KBM-7 (cell line): ENCODE results near the gene WDR74.

ENCODE experiments used
- DNase-seq: peaks from one replicate; pipeline ENCODE4 v3.0.0-alpha.2; 2015
- in situ Hi-C: fragments of 300-500 bp; cut with MboI; formaldehyde crosslinking; loops from 2 replicates; pipeline ENCODE4 v1.14.3; 2020; ENCODE audit warnings: low sequenced_read_pairs, low pct_unique_long_range_greater_than_20kb, mixed read lengths

Gene WDR74

DNA sequence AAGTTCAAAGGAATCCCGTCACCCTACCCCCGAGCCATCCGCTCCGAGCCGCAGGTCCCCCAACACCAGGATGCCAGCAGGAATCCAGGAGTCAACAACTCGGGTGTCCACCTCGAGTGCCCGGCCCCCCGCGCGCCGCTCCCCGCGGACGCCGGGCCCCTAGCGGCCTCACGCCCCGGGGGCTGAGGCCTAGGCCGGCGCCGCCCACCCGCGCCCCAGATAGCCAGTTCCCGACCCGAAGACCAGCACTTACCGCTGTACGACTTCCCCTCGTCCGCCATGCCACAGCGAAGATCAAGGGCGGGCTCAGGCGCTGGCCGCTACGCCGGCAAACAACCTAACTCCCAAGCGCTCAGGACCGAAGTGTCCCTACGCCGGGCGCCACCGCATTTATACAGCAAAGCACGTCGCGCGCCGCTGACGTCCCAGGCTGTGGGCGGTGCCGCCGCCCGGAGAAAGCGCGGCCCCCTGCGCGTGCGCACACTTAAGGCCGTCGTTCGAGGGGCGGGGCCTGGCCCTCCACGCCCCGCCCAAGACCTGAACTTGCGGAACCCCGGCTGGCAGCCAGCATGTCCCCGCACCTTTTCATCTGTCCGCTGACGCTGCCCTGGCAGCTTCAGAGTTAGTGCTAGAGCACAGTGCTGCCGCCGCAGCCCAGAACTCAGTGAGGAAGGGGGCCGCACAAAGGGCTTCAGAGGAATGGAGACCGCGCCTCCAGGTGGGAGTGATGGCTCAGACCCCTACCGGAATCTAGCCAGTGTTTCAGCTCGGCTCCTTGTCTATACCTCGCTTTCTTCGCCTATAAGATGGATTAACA lies 34.1 kb downstream of the WDR74 start, which contains the start of gene NXF1:
Gene NXF1, minus strand, starts transcription at position 365 of the 817 bp plus-strand sequence. Its CDS starts 84 bp downstream, at position 281.
- DNase-seq: peak; percentile 97
- in situ Hi-C loops: no loop called here

DNA sequence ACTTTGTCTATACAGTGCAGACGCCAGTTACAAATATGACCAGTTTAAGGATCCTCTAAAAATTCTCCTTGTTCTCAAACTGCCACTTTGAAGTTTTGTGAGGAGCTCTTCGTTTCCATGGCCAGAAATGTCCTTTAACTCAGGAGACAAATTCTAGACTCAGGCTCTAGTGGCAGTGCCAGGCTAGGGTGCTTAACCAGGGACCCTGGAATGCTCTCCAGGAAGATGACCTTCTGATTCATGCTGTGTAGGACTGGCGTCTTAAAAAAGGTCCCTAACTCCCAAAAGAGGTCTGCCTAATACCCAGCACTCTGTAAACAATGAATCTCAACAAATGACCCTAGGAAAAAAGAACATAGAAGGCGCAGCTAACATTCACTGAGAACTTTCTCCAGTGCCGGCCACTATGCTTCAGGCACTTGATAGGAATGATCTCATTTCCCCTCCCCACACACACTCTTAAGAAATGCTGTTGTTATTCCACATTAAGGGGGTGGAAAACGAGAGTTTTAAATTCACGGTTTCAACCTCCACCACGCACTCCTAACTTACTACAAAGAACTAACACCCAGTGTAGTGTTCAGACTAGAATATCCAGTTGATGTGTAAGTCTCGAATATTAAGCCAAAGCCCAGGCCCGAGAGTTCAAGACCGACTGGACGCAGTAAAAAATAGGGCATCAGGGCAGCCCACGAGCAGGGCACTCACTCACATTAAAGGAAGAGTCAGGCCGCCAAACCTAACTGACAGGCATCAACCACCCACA lies 34.9 kb downstream of the WDR74 start:
- in situ Hi-C loops: no loop called here
- DNase-seq: peak; percentile 29

DNA sequence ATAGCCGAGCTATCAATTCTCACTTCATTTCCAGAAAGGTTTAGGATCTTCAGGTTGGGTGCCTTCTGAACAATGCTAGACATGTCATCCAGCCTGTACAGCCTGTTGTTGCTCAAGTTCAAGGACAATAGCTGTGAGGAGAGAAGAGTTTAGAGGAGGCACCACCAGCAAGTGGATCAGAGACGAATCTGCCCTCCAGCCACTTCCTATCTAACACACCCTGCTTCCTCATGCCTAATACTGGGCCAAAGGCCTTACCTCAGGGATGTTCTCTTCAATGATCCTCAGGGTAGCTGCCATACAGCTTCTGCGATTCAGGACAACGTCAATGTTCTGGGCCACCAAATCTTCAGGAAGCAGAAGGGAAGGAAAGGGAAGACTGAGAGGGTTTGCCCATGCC lies 38.3 kb downstream of the WDR74 start:
- DNase-seq: no peak
- in situ Hi-C loops: no loop called here

DNA sequence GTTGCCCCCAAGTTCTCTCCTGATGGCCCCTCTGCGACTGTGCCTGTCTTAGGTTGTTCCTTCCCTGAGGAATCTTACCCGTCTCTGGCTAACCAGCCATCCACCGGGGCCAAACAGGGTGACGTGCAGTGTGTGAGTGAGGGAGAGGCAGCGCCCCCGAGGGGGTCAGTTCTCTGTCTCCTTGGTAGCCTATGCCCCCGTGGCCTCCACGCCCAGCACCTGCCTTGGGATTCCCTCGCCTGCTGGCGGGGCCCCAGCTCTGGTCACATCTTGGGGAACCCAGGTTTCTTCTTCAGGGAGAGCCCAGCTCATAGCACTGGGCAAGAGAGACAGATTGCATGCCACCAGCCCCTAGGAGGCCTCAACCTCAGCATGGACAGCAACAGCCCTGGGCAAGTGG lies 39.9 kb downstream of the WDR74 start:
- DNase-seq: no peak
- in situ Hi-C loops: no loop called here

DNA sequence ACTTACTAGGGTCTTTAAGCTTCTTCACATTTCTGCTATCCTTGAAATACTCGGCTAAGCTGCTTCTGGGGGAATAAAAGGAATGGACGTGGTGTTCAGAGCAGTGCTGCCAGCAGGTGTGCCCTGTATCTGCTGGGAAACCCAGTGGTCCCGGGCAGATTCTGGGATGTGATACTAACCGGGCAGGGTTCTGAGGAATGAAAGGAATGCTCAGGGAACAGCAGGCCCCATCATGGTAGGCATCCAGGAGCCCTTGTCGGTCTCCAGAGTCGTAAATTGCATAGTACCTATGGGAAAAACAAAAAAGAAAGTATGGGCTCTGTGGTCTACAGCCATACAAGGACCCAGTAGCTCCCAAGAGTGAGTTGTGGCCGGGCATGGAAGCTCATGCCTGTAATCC lies 43.1 kb downstream of the WDR74 start:
- in situ Hi-C loops: no loop called here

DNA sequence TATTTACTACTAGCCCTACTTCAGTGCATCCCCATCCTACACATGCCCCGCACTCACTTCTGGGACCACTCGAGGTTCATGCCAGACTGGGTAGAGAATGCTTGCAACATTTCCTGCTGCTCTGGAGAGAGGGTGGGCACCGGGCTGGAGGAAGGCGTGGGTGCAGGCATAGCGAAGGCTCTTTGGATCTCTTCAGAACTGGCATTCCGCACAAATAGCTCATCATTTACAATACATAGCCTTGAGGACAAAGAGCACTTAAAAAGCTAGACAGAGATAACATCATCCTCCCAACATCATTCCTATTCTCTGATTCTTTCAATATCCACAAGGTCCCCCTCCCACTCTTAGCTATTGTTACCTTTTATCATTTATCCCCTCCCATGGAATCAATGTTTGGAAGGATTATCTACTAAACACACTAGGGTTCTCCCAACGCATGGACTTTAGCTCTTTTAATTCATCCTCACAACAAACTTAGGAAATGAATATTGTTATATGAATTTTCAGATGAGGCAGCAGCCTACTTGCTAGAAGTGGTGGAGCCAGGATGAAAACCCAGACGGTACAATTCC lies 45.1 kb downstream of the WDR74 start:
- DNase-seq: no peak
- in situ Hi-C loops: no loop called here

More for the DNA sequence above, 43.1 kb downstream of the WDR74 start:
- DNase-seq: no peak

DNA sequence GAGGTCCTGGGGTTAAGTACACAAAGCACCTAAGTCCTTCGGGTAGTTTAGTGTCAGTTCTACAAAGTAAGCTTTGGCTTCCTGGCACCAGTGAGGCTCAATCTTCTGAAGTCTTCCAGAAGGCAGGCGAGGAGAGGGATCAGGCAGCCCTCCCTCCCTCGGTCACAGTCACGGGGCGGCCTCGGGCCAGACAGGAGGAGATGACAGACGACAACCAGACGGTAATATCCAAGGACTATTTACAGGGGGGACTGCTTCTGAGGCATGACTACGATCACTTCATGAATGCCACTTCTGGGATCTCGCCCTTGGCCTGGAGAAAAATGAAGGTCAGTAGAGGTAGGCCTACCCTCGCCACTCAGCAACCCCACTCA lies 47.2 kb downstream of the WDR74 start:
- in situ Hi-C loops: no loop called here
- no peak for DNase-seq

DNA sequence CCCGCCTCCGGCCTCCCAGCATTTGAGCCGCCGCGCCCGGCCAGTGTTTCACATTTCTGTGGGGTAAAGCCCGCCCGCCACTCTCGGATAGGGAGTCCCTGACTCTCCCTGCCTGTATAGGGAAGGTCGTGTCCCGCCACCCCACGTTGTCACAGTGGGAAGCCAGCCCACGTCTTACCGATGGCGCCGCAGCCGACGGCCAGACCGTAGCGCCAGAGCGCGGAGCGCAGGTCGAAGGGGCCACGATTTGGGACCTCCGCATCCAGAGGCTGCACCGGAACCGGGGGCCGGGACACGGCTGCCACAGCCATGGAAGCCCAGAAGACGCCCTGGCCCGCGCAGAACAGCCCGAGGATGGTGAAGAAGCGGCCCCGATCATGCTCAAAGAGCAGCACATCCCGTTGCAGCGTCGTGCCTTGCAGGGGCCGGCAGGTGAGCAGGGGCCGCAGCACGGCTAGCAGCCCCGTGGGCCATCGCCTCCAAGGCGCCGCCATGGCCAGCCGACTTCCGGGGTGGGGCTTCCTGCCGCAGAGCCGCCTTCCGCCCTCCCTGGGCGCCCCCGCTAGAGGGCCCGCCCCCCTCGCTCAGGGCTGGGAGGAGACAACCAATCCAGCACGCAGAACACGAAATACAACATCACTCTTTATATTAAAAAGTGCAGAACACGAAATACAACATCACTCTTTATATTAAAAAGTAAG lies 47.7 kb downstream of the WDR74 start, which contains the start of gene TMEM223:
Gene TMEM223, minus strand, starts transcription at position 506 of the 701 bp plus-strand sequence. Its CDS starts 12 bp downstream, at position 494.
- in situ Hi-C loops: no loop called here
- DNase-seq: peak; percentile 87

DNA sequence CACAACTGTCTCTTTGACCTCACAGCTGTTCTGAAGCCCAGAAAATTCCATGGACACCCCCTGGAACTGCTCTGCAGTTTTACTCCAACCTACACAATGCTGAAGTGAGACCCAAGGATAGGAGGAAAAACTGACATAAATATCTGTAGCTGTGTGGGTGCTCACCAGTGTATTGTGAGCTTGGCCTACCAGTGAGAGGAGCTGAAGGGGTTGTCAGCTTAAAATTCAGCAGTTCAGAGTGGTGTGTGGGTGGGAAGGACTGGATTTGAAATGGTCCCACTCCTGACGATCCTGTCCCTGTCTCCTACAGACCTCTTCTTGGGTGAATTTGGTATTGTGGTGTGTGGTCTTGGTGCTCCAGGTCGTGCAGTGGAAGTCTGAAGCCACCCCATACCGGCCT lies 49.8 kb downstream of the WDR74 start:
- in situ Hi-C loops: no loop called here
- no peak for DNase-seq

DNA sequence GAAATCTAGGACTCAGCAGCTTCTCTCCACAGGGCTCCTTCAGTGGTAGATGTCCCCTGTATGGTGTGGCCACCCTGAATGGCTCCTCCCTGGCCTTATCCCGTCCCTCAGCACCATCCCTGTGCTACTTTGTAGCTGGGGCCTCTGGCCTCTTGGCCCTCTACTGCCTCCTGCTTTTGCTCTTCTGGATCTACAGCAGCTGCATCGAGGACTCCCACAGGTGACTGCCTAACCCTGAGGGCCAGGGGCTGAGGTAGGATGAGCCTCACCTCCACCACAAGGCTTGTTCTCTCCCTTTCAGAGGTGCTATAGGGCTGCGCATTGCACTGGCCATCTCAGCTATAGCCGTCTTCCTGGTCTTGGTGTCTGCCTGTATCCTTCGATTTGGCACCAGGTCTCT lies 50.4 kb downstream of the WDR74 start:
- DNase-seq: no peak
- in situ Hi-C loops: no loop called here

DNA sequence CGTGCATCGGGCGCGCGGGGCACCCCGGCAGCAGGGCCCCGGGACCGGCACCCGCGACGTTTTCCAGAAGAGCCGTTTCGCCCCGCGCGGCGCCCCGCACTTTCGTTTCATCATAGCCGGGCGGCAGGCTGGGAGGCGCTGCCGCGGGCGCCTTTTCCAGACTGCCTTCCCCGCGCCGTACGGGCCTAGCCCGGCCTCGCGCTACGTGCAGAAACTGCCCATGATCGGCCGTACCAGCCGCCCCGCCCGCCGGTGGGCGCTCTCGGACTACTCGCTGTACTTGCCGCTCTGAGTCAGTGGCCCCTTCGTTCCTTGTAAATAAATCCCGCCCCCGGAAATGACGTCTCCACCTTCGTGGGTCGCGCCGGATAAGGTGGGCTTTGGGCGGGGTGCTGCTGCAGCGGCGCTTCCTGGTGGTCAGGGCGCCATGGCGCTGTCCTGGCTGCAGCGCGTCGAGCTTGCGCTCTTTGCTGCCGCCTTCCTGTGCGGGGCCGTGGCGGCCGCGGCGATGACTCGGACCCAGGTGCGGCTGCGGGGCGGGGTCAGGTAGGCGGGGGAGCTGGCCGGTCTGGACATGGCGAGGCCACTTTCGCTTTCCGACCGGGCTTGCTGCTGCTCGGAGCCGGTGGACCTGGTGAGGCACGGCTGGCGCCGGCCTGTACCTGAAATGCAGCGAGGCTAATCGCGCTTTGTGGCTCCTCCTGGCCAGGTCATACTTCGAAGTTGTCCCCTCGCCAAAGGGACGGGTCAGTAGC lies 52.2 kb downstream of the WDR74 start, which contains the start of gene TMEM179B:
Gene TMEM179B, plus strand, starts transcription at position 398 of the 755 bp plus-strand sequence. Its CDS starts 30 bp downstream, at position 428.
- in situ Hi-C loops: no loop called here
- peak; percentile 97 for DNase-seq

DNA sequence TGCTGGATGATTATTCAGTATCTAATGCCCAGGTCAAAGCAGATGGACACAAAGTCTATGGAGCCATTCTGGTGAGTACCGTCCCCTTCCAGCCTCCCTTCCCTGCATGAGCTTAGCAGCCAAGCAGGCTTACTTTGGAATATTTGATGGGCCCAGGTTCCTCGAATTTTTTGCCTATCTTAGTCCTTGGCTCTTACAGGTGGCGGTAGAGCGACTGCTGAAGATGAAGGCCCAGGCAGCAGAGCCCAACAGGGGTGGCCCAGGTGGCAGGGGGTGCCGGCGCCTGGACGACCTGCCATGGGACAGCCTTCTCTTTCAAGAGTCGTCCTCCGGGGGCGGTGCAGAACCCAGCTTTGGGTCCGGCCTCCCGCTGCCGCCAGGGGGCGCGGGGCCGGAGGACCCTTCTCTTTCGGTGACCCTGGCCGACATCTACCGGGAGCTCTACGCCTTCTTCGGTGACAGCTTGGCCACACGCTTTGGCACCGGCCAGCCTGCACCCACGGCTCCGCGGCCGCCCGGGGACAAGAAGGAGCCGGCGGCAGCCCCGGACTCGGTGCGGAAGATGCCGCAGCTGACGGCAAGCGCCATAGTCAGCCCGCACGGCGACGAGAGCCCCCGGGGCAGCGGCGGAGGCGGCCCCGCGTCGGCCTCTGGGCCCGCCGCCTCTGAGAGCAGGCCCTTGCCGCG lies 52.9 kb downstream of the WDR74 start:
- peak; percentile 91 for DNase-seq
- in situ Hi-C loops: no loop called here
